ENCODE data around the gene MUC12.
"Not testable (repeated sequence)": the region's sequence is repeated elsewhere in the genome, so short reads cannot be mapped to it uniquely, and the experiment has no call there.

The MUC12 gene, protein sequence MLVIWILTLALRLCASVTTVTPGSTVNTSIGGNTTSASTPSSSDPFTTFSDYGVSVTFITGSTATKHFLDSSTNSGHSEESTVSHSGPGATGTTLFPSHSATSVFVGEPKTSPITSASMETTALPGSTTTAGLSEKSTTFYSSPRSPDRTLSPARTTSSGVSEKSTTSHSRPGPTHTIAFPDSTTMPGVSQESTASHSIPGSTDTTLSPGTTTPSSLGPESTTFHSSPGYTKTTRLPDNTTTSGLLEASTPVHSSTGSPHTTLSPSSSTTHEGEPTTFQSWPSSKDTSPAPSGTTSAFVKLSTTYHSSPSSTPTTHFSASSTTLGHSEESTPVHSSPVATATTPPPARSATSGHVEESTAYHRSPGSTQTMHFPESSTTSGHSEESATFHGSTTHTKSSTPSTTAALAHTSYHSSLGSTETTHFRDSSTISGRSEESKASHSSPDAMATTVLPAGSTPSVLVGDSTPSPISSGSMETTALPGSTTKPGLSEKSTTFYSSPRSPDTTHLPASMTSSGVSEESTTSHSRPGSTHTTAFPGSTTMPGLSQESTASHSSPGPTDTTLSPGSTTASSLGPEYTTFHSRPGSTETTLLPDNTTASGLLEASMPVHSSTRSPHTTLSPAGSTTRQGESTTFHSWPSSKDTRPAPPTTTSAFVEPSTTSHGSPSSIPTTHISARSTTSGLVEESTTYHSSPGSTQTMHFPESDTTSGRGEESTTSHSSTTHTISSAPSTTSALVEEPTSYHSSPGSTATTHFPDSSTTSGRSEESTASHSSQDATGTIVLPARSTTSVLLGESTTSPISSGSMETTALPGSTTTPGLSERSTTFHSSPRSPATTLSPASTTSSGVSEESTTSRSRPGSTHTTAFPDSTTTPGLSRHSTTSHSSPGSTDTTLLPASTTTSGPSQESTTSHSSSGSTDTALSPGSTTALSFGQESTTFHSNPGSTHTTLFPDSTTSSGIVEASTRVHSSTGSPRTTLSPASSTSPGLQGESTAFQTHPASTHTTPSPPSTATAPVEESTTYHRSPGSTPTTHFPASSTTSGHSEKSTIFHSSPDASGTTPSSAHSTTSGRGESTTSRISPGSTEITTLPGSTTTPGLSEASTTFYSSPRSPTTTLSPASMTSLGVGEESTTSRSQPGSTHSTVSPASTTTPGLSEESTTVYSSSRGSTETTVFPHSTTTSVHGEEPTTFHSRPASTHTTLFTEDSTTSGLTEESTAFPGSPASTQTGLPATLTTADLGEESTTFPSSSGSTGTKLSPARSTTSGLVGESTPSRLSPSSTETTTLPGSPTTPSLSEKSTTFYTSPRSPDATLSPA (N-terminal part only)

DNA sequence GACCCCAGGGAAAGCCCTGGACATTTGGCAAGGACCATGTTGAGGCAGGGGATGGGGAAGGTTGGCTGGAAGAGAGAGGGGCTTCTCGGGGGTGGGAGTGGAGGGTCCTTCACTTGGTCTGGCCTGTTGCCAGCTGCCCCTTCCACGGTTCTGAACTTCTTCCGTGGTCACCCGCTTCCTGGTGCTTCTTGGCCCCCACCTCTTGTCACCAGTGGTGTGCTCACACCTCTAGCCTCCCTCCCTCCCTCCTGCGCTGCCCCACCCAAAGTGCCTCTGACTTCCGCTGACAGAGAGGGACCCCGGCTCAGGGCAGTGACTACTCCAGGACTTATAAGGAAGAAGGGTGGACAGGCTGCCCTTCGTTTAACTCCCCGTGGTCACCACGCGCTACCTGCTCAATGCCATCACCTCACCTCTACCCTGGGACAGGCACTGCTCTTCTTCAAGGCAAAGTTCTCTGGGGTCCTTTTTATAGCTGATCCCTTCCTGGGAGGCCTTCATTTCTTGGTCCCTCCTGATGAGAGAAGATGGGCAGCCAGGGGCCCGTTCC lies at the start of gene MUC12:
MUC12 (plus strand) TSS at position 500 of the 550 bp plus-strand sequence. CDS start 58 bp downstream, outside the sequence.
- DNase-seq (ENCODE audit: low read depth in 2 of 2), result no peak

DNA sequence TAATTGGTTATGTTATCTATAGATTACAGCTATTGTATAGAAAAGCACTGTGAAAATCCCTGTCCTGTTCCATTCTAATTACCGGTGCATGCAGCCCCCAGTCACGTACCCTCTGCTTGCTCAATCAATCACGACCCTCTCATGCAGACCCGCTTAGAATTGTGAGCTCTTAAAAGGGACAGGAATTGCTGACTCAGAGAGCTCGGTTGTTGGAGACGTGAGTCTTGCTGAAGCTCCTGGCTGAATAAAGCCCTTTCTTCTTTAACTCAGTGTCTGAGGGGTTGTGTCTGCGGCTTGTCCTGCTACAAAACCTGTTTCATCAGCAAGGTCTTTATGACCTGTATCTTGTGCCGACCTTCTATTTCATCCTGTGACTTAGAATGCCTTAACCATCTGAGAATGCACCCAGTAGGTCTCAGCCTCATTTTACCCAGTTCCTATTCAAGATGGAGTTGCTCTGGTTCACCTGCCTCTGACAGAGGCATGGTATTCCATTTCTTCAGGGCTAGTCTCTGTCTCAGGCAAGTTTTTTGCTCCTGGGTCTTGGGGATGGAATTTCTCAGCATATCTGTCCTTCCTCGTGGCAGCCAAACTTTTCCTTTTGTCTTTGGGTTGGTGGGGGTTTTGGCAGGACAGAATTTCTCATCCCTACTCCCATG lies 49.5 kb upstream of the MUC12 start:
- not testable (repeated sequence) for DNase-seq (ENCODE audit: low read depth in 2 of 2)

DNA sequence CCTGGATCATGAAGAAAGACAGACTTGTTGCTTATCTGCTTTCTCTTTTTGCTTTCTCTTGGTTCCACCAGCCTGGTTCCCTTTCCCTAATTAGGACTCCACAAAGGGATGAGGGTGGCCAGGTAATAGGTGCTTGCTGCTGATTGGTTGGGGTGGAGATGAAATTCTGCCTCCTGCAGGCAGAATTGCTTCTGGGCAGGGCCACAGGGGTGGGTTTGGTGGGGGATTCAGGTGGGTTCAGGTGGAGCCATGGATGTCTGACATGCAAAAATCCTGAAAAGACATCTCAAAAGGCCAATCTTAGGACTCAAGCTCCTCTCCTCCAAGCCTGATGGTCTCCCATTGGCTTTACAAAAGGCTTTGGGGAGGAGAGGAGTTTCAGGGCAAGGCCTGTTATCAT lies 48.3 kb upstream of the MUC12 start:
- no peak for DNase-seq (ENCODE audit: low read depth in 2 of 2)

DNA sequence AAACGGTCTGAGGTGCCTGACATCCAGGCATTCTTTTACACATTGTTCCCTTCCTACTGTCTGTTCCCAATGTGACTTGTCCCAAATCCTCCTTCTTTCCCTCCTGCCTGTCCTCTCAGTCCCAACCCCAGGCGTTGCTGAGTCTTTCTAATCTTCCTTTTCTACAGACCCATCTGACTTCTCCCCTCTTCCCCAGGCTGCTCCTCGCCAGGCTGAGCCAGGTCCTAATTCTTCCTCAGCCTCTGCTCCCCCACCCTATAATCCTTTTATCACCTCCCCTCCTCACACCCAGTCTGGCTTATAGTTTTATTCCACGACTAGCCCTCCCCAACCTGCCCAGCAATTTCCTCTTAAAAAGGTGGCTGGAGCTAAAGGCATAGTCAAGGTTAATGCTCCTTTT lies 45.7 kb upstream of the MUC12 start:
- DNase-seq (ENCODE audit: low read depth in 2 of 2), result not testable (repeated sequence)

DNA sequence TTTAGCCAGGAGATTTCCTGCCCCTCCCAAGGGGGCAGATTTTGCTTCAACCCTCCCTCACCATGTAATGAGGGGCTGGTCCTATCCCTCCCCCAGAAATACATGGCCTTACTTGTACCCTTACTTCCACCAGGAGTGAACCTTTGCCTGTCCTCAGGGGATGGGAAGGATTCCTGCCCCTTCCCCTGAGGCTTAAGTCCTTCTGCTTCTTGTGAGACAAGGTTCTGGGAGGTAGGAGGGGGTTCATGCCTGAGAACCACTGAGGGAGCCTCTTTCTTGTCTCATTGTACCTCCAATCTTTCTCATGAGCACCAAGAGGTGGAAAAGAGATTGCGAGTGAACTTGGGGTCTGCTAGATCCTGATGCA lies 39.6 kb upstream of the MUC12 start:
- no peak for DNase-seq (ENCODE audit: low read depth in 2 of 2)

DNA sequence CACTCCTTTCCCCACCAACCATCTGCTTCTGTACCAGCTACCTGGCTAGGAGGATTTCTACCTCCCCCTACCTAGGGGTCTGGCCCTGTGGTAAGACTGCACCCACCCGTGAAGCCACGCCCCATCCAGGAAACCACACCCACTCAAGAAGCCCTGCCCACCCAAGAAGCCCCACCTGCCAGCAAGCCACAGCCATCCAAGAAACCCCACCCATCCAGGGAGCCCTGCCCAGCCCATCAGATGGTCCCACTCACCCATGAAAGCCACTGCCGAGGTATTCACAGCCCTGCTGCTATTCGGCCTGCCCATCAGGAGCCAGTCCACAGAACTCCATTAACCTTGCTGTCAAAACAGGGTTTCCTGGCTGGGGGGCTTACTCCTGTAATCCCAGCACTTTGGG lies 35.6 kb upstream of the MUC12 start:
- DNase-seq (ENCODE audit: low read depth in 2 of 2), result no peak

DNA sequence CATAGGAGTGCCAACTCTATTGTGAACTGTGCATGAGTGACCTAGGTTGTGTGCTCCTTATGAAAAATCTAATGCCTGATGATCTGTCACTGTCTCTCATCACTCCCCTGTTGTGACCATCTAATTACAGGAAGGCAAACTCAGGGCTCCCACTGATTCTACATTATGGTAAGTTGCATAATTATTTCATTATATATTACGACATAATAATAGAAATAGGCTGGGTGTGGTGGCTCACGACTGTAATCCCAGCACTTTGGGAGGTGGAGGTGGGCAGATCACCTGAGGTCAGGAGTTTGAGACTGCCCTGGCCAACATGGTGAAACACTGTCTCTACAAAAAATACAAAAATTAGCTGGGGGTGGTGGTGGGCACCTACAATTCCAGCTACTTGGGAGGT lies 34.0 kb upstream of the MUC12 start:
- DNase-seq (ENCODE audit: low read depth in 2 of 2), result not testable (repeated sequence)

DNA sequence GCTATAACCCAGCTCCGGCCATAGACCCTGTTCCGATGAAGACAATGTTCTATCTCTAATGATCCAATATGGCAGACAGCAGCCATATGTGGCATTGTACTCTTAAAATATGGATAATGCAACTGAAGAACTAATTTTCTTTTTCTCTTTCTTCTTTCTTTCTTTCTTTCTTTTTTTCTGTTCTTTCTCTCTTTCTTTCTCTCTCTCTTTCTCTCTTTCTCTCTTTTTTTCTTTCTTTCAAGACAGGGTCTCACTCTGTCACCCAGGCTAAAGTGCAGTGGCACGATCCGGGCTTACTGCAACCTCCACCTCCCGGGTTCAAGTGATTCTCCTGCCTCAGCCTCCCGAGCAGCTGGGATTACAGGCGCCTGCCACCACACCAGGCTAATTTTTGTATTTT lies 33.2 kb upstream of the MUC12 start:
- not testable (repeated sequence) for DNase-seq (ENCODE audit: low read depth in 2 of 2)

DNA sequence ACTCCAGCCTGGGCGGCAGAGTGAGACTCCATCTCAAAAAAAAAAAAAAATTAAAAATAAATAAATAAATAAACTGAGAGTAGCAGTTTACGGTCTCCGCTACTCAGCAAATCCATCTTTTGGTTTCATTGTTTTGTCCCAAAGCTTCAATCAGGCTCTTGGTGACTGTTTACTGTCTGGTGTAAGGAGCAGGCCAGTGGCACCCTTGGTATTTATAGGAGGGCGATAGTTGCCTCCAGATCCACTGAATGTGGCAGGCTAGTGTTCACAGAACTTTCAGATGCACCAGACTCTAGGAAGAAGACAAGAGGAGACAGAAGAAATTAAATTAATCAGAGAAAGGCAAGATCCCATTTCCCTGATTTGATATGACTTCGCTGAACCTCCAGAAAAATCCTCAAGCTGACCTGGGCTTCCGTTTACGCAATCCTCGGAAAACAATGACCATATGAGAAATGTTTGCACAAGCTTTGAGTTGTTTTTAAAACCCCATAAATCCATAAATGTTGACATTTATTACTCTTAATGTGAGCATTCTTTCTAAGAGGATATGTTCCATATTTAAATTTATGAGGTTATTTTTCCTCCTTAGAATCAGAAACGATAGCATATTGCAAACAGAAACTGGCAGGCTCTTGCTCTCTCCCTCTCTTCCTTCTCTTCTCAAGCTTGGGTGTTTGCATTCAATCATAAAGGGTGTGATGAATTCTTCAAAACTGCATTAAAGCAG lies 27.2 kb upstream of the MUC12 start:
- no peak for DNase-seq (ENCODE audit: low read depth in 2 of 2)

DNA sequence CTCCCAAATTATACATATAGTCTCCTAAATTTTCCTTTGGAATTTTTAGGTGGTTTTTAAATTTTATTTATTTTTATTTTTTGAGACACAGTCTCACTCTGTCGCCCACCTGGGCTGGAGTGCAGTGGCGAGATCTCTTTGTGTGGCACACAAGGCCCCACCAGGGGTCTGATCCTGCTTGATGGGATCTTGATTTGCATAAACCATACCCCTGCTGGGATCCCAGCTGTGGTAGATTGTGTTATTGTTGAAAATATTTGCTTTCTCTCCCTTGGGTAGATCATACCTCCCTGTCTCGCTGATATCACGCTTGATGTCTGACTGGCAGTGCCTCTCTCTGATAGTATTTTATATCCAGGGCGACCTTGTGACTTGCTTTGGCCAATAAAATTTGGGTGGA lies 25.7 kb upstream of the MUC12 start:
- no peak for DNase-seq (ENCODE audit: low read depth in 2 of 2)

DNA sequence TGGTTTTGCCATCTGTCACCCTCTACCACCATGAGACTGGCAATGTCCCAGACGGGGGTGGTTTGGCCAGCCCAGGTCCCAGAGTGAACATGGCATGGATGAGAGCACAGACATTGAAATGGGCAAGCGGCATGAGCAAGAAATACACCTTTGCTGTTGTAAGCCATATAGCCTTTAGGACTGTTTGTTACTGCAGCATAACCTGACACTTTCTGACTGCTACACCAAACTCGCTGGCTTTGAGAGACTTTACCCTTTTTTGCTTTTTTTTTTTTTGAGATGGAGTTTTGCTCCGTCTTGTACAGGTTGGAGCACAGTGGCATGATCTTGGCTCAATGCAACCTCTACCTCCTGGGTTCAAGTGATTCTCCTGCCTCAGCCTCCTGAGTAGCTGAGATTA lies 25.2 kb upstream of the MUC12 start:
- no peak for DNase-seq (ENCODE audit: low read depth in 2 of 2)

DNA sequence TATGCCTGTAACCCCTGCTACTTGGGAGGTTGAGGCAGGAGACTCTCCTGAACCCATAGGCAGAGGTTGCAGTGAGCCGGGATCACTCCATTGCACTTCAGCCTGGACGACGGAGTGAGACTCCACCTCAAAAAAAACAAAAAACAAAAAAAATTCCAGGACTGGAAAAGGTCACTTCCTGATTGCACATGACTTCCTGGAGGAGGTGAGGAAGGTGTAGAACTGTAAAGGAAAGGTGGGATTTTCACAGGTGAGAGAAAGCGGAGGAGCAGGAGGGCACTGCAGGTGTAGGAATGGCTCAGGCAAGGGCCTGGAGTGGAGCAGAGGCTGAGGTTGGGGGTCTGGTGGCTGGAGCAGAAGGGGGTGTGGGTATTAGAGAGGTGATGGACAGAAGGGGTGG lies 23.3 kb upstream of the MUC12 start:
- DNase-seq (ENCODE audit: low read depth in 2 of 2), result no peak

DNA sequence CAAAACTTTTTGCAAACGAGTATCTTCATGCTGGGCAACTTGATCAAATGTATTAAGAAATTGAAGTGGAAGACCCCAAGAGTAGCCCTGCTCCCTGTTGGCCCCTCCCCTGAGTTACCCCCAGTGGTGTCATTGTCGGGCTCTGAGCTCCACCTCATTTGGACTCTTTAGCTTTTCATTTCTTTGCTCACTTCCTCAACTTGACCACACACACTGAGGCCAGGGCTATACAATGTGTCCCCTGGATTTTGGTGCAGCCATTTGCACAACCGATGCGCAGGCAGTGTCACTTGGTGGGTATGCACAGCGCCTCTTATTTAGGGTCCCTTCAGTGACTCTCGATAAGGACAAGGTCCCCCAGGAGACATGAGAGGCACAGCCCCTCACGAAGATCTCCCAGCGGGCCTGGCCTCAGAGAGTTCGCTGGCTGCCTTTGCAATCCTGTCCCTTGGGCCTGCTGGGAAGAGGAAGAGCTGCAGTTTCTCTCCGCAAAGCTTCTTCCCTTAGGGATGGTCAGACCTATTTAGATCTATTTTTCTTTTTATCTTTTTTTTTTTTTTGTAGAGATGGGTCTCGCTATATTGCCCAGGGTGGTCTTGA lies 22.5 kb upstream of the MUC12 start:
- no peak for DNase-seq (ENCODE audit: low read depth in 2 of 2)

DNA sequence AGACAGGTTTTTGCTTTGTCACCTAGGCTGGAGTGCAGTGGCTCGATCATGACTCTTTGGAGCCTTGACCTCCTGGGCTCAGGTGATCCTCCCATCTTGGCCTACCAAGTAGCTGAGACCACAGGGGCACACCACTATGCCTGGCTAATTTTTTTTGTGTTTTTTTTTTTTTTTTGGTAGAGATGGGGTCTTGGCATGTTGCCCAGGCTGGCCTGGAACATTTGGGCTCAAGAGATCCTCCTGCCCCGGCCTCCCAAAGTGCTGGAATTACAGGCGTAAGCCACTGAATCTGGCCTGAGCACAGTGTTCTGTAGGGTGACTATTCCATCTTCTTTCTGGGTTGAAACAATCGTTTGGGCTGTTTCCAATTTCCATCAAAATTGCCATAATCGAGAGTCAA lies 21.6 kb upstream of the MUC12 start:
- DNase-seq (ENCODE audit: low read depth in 2 of 2), result no peak

DNA sequence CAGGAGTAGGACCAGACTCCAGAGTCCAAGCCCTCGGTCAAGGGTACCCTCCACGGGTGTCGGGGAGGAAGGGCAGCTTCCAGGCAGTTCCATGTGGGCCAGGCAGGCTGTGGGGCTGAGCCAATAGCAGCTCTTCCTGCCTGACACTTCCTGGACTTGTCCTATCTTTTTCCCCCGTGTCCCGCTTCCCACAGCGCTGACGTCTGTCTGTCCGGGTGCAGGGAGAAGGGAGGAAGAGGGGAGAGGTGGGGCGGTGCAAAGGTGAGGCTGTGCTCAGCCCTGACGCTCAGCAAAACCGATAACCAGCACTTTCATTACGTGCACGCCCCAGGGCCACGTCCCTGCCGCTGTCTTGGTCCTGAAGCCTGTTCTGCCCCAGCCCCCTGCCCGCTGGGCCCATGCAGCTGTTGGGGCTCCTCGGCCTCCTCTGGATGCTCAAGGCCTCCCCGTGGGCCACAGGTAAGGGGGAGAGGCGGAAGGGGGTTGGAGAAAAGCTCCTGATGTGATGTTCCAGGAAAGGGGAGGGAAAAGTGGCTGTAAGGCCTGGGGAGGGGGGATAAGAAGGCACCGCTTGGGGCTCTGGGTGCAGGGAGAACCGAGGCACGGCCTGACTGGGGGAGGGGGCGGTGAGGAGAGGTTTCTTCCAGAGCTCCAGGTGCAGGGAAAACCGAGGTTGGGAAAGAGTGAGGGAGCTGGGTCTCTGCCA lies 20.0 kb upstream of the MUC12 start, which contains the start of gene MUC3A:
MUC3A (plus strand) TSS at position 308 of the 706 bp plus-strand sequence; CDS start at position 399, 91 bp downstream.
- DNase-seq (ENCODE audit: low read depth in 2 of 2), result no peak

DNA sequence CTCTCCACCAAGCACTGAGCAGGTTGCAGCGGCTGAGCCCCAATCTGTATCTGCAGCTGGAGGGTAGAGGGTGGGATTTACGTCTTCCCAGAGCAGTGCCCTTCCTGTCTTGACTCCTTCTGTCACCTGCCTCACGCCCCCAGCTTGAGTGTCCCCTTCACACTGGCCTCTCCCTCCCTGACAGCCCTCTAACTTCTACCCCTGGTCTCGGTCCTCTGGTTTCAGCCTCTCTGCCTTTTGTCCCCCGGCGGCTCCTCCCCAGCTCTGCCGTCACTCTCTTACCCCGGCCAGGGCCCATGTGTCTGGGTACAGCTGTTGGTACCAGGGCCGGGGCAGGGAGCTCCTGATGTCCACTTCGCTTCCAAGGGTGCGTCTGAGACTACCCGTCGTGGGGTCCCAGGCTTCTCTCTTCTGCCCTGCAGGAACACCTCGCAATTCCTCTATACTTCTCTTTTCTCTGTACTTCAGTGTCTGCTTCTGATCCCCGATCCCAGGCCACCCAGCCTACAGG lies 19.4 kb upstream of the MUC12 start:
- no peak for DNase-seq (ENCODE audit: low read depth in 2 of 2)

DNA sequence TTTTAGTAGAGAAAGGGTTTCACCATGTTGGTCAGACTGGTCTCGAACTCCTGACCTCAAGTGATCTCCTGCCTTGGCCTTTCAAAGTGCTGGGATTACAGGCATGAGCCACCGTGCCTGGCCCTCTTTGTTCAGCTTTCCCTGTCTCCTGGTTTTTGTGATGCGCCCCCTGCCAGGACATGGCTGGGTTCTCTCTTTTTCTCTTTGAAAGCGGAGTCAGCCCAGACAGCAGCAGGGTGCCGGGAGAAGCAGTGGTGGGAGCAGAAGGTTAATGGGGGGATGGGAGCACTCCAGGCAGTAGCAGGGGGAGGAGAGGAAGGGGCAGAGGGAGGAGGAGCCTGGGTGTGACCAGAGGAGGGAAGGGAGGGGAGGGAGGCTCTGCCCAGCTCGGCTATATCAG lies 18.2 kb upstream of the MUC12 start:
- DNase-seq (ENCODE audit: low read depth in 2 of 2), result no peak

DNA sequence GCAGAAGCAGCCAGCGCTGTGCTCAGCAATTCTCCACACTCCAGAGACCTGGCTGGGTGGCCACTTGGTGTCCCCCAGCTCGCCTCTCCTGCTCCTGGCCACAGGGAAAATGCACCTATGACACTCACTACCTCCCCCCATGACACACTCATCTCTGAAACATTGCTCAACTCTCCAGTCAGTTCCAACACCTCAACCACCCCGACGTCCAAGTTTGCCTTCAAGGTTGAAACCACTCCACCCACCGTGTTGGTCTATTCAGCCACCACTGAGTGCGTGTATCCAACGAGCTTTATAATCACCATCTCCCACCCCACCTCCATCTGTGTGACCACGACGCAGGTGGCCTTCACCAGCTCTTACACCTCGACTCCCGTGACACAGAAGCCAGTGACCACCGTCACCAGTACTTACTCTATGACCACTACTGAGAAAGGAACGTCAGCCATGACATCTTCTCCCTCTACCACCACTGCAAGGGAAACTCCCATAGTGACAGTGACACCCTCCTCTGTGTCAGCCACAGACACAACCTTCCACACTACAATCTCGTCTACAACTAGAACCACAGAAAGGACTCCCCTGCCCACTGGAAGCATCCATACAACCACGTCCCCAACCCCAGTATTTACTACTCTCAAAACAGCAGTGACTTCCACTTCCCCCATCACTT lies 17.3 kb upstream of the MUC12 start:
- no peak for DNase-seq (ENCODE audit: low read depth in 2 of 2)

DNA sequence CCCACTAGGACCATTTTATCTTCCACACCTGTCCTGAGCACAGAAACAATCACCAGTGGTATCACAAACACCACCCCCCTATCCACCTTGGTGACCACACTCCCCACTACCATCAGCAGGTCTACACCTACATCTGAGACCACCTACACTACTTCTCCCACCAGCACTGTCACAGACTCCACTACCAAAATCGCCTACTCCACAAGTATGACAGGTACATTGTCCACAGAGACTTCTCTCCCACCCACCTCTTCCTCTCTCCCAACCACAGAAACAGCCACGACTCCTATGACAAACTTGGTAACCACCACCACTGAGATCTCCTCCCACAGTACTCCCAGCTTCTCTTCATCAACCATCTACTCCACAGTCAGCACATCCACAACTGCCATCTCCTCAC lies 16.7 kb upstream of the MUC12 start:
- no peak for DNase-seq (ENCODE audit: low read depth in 2 of 2)
